Endometrial microvascular endothelial cells (primary cell): ENCODE measurements around the gene PHF20. TPM values are rescaled to one million over a fixed set of nuclear protein-coding genes. Genes with fewer than 3 reads are reported as not detected.
"Not testable (repeated sequence)": the region's sequence is repeated elsewhere in the genome, so short reads cannot be mapped to it uniquely, and the experiment has no call there.

Experiments
- in situ Hi-C: cut with HindIII; loops from 2 replicates; pipeline ENCODE4 v1.10.0; 2017; ENCODE audit warnings: low sequenced_read_pairs, low pct_unique_long_range_greater_than_20kb; ENCODE audit errors: inconsistent ontology term
- total RNA-seq: library from RNA; depleted of rRNA; stranded (reverse); fragments of >200 nt; gene quantifications from one replicate; pipeline ENCODE4 v1.2.3, GENCODE V29; 2015; ENCODE audit errors: inconsistent ontology term

PHF20 gene
- total RNA-seq, 1 donor from 2014 or later: 29.5 TPM

DNA sequence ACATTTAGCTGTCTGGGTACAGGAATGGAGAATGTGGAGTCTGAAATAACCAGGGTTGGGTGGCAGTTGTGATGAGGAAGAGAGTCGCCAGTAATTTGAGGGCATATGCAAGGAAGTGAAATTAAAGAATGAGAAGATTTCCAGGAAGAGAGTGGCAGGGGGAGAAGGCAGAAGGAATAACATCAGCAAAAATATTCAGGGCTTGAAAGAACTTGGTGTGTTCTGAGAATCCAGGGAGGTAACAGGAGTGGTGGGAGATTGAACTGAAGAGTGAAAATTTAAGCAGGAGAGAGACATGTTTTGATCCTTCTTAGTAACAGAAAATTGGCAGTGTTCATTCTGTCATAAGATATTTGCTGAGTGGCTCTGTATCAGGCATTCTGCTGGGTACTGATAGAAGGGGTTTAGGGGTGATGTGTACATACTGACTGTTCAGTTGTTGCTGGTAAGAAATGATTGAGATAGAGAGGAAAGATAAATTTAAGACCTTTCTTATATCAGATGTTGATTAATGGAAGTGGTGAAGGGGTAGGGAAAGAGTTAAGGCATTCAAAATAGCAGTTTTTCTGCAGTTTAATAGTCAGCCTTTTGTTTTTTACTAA, 54.7 kb downstream of the PHF20 start:
- in situ Hi-C loops: no loop called here

DNA sequence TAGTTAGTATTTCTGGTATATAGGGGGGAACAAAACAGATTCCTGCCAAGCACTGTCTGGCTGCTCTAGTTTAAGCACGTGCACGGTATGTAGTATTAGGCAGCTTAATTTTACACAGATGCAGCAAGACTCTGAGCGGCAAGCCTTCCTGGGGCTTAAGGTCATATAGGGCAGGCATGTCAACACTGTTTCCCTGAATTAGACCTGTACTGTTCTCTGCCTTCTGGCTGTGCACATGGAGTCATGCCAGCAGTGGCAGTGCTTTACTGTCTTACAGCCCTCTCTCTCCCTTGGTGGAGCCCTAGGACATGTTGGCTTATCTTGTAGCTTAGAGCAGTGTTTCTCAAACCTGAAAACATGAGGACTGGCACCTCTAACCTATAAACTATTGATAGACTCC, 56.6 kb downstream of the PHF20 start:
- in situ Hi-C loops: no loop called here

DNA sequence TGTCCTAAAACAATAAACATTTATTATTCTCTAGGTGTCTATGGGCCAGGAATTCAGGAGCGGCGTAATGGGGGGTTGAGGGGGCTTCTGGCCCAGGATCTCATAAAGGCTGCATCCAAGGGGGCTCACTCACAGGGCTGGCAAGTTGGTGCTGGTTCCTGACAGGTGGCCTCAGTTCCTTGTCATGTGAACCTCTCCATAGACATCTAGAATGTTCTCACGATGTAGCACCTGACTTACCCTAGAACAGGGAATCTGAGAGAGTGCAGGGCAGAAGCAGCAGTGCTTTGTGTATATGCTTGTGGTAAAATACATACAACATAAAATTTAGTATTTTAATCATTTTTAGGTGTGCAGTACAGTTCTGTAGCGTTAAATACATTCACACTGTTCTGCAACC, 57.1 kb downstream of the PHF20 start:
- in situ Hi-C loops: no loop called here

DNA sequence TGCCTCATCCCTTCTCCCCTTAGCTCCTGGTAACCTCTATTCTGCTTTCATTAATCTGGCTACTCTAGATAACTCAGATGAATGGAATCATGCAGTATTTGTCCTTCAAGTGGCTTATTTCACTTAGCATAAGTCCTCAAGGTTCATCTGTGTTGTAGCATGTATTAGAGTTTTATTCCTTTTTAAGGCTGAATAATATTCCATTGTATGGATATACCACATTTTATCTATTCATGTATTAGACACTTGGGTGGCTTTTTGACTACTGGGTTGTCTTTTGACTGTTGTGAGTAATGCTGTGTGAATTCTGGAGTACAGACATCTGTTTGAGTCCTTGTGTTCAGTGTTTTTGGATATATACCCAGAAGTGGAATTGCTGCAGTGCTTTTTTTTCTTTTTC, 58.4 kb downstream of the PHF20 start:
- in situ Hi-C loops: no loop called here

DNA sequence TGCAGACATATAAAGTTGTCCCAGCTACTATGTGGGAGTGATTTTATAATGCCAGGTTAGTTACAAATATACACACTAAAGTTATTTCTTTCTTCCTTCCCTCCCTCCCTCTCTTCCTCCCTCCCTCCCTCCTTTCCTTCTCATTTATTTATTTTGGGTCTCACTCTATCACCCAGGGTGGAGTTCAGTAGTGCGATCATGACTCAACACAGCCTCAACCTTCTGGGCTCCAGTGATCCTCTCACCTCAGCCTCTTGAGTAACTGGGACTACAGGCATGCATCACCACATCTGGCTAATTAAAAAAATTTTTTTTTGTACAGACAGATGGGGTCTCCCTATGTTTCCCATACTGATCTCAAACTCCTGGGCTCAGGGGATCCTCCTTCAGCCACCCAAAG, 59.2 kb downstream of the PHF20 start:
- in situ Hi-C loops: no loop called here

DNA sequence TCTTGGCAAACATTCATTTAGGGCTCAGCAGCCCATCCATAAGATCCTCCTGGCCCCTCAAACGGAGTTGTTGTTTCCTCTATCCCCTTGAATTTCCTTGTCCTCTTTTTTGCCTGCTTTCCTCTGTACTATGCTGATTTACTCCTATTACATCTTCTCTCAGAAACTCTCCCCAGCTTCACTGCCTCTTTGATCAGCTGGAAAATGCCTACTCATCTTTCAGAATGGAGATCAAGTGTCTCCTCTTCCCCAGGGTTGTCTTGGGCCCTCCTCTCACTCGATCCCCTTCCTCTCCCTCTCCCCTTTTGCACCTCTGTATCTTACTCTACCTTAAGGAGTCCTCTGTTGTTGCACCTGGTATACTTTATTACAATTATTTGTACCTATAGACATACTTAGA, 60.2 kb downstream of the PHF20 start:
- in situ Hi-C loops: no loop called here

DNA sequence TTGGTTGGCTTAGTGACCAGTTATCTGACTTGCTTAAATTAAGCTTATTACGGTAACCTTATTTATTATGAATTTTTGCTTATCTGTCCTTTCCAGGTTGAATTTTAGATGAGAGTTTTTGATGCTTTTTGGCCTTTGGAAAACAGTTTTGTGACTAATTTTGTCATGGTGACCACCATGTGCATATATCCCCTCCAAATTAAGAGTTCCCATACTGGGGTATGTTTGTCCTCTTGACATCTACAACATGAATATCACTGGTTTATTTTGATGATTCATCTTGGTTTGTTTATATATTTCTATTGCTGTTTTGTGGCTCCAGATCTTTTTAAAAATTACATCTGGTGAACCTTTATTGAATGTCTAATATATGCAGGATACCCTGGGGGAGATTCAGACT, 61.4 kb downstream of the PHF20 start:
- in situ Hi-C loops: no loop called here

DNA sequence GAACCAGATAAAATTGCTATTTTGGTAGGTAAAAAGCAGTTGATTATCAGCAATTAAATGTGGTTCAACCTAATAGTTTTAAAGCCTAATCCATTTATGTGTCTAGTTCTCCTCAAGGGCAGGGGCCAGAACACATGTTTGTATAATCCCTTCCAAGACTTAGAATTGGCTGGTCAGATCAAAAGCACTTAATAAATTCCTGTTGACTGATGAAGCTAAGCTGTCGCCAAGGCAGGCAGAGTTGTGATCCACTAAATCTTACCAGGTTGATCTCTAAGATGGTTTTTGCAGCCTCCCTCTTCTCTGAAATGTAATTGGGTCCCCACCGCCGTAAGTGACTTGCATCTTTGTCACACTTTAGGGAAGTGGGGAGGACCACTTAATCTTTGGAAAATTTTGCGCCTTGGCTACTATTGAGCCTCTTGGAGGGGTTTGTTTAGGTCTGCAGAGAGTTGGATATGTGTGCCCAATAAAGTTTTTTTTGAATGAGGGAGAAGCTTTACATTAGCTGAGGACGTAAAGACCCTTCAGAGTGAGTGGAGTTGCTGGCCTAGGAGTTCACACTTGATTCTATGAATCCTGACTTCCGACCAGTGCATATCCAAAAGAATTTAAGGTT, 65.9 kb downstream of the PHF20 start:
- in situ Hi-C loops: no loop called here

DNA sequence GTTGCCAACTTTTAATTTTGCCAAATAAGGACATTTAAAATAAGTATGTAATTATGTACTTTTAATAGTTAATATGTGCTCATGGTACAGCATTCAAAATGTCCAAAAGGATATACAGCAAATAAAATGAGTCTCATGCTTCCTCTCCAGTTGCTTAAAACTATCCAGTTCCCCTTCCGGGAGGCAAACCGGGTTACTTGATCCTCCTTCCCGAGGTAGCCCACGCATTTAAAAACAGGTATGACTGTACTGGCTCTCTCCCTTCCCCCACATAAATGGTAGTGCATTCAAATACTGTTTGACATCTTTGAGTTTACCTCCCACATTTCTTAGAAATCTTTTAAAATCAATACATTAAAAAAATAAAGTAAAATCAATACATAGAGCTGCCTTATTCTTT, 66.4 kb downstream of the PHF20 start:
- in situ Hi-C loops: no loop called here

DNA sequence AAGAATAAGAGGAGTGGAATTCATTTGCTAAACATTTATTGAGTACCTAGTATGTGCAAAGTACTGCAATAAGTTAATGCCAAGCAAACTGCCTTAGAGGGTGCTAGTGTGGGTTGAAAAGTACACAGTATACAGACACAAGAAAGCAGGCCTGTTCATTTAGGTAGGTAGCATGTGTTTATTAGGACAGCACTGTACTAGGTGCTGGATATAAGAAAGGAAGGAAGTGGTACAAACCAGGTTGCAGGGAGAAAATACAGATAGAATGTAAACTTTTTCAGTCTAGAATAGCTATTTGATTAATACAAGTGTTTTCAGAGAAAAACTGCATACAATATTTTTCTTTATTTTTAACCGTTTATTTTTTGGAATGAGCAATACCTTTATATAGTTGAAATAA, 68.1 kb downstream of the PHF20 start:
- in situ Hi-C loops: no loop called here

DNA sequence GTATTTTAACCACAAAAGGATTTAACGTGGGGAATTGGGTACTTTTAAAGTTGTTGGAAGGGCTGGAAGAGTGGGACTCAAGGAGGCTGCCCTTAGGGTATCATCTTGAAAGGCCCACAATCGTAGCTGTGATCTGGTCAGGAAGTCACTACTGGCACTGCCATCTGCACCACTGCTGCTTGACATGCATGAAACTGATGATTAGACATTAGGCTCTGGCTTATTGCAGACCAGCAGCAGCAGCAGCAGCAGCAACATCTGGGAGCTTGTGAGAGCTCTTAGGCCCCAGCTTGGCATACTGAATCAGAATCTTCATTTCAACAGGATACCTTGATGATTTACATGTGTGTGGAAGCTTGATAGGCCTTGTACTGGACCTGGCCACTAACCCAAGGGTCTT, 68.6 kb downstream of the PHF20 start:
- in situ Hi-C loops: no loop called here

DNA sequence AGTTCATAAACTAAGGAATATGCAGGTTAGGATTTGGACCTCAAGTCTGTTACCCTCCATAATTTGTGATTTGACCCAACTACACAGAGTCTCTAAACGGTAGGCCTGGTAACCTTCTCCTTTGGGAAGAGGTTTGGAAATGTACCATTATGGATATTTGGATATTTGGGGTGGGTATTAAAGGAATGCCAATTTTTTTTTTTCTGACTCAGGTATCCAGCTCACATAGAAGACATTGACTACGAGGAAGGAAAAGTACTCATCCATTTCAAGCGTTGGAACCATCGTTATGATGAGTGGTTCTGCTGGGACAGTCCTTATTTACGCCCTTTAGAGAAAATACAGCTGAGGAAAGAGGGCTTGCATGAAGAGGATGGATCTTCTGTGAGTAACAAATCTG, 70.5 kb downstream of the PHF20 start:
- in situ Hi-C loops: no loop called here

DNA sequence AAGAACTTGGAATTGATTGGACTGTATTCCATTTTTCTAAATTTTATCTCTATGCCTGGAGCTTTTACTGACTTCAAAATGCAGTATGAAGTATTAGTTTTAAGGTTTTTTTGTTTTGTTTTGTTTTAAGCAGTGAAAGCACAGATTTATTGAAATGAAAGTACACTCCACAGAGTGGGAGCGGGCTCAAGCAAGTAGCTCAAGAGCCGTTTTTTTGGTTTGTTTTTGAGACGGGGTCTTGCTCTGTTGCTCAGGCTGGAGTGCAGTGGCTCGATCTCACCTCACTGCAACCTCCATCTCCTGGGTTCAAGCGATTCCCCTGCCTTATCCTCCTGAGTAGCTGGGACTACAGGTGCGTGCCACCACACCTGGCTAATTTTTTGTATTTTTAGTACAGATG, 72.1 kb downstream of the PHF20 start:
- in situ Hi-C loops: not testable (repeated sequence)

DNA sequence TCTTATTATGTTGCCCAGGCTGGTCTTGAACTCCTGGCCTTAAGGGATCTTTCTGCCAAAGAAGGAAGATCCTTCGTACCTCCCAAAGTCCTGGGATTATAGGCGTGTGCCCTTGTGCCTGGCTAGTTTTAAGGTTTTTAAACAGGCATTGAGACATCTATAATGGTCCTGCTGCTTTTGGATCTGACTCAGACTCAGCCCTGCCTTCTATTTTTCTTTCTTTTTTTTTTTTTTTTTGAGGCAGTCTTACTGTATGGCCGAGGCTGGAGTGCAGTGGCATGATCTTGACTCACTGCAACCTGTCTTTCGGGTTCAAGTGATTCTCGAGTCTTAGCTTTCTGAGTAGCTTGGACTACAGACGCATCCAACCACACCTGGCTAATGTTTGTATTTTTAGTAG, 73.7 kb downstream of the PHF20 start:
- in situ Hi-C loops: no loop called here

DNA sequence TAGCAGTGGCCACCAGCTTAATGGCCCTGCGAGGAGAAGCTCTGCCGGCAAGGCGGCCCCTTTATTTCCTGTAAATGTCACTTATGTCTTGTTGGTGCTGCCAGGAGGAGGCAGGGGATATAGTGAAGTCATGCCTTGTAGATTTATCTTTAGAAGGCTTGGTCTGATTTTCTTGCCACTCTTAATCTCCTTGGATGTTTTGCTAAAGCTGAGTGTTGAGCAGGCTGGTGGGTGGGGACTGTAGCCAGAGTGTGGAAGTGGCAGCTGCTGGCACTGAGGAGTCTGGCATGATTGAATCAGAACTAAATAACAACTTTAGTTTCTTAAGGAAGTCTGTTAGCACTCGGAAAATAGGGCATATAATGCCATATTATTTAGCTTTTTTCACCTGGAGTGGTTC, 77.9 kb downstream of the PHF20 start:
- in situ Hi-C loops: no loop called here

DNA sequence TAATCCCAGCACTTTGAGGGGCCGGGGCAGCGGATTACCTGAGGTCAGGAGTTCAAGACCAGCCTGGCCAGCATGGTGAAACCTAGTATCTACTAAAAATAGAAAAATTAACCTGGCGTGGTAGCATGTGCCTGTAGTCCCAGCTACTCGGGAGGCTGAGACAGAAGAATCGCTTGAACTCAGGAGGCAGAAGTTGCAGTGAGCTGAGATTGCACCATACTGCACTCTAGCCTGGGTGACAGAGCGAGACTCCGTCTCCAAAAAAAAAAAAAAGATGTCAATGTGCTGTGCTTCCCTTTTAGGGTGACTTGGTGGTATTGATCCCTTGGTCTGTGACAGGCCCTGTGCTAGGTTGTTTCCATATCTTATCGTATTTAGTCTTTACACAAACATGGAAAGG, 79.8 kb downstream of the PHF20 start:
- in situ Hi-C loops: not testable (repeated sequence)

DNA sequence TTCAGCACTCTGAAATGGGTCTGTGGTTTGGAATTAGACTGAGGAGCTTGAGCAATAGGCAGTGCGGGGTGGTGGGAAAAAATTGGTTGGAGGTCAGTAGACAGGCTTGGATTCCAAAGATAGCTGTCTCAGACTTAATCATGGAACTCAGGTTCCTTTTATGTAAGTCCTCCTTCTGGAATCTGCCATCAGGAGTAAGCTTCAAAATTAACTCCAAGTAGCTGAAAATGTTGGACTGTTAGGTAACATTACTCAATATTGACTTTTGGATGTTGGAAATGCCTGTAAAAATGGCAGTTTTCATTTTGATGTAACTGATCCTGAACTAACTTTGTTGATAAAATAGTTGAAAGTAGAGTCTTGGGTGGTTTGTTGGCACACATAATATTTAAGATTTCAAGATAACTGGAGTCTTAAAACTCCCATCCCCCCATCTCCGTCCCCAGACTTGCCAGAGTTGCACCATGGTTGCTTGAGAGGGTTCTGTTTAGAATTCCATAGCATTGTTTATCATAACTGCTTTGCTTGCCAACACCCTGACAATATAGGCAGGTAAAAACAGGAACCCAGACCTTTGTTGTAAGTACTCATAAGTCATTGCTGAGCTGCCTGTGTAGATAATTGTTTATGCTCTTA, 83.0 kb downstream of the PHF20 start:
- in situ Hi-C loops: no loop called here

DNA sequence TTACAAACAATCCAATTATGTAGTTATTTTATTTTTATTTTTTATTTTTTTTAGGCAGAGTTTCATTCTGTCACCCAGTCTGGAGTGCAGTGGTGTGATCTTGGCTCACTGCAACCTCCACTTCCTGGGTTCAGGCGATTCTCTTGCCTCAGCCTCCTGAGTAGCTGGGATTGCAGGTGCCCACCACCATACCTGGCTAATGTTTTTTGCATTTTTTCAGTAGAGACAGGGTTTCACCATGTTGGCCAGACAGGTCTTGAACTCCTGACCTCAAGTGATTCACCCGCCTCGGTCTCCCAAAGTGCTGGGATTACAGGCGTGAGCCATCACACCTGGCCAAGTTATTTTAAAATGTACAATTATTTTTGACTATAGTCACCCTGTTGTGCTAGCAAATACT, 83.8 kb downstream of the PHF20 start:
- in situ Hi-C loops: not testable (repeated sequence)

DNA sequence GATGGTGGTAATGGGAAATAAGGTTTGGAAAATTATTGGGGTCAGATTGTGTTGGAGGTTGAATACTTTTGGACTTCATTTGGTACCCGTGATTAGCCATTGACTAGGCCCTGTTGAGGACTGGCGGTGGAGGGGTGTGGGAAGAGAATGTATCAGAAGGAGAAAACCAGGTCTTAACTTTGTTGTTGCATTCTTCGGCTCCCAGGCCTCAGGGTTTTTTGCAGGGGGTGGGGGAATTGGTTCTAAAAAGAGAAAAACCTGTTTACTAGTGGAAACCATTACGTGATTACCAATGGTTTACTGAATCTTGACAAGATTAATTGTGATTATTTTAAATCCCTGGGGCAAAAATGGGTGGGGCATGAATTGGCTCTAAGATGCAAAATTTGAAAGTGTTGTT, 85.1 kb downstream of the PHF20 start:
- in situ Hi-C loops: no loop called here

DNA sequence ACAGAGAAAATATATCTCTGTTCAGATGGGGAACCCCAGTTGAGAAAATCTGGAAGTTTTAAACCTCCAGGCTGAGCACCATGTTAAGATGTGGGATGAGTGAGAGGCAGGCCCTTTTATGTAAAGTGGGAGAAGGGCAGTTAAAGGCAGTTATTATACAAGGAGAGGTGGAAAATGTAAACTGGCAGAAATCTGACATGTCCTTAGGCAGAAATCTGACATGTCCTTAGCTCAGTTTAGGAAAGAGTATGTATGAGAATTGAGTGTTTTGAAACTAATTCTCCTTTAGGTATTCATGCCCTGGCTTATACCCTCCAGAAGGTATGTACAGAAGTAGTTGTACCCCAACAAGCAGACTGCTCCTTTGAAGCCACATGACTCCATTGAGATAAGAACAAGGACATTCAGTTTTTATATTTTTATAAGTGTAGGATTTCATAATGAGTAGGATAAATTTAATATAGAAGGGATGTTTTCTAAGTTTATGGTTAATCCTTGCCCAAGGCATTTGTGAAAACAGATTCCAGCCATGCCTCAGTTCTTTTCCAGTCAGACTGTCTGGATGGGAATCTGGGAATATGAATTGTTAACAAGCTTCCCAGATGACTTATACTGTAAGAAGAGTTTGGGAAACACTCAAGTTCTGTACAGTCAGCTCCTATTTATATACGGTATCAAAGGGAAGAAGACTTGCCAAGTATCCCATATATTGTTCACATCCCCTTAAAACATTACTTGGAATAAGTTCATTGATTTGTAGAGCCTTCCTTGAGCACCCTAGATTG, 94.8 kb downstream of the PHF20 start:
- in situ Hi-C loops: no loop called here
